Mammary epithelial cell (primary cell): ENCODE data around the gene LRP5.

Experiments used
- CTCF ChIP-seq, 2 donors: IDR thresholded peaks in 1 of 2; conservative IDR thresholded peaks in 1 of 2; 2 replicates each; pipeline ENCODE4 v1.5.1; 2011 to 2012; ENCODE audit warnings: inconsistent platforms in 2 of 2, low read length in 2 of 2, mild to moderate bottlenecking in 2 of 2, control low read depth in 1 of 2, low read depth in 1 of 2; ENCODE audit not compliant: insufficient read depth in 1 of 2; ENCODE audit errors: extremely low read depth in 1 of 2
- EZH2 ChIP-seq: IDR thresholded peaks from 2 replicates; pipeline ENCODE4 v1.6.1; 2012; ENCODE audit warnings: low read length, inconsistent platforms, borderline replicate concordance

- TF ChIP-seq CTCF (conservative IDR thresholded peaks at IDR 0.05 in 1 of 2, IDR thresholded peaks at IDR 0.05 in 1 of 2; ENCODE audit: extremely low read depth in 1 of 2, insufficient read depth in 1 of 2, low read depth in 1 of 2, low read length in 2 of 2), result no peak
- TF ChIP-seq EZH2, result no peak
Observed at GRCh38 chr11:68264741-68265540, 47.5 kb upstream of the LRP5 start.
